Measurements from ENCODE around the gene BTBD2. TPM values are rescaled to one million over a fixed set of nuclear protein-coding genes. Genes with fewer than 3 reads are reported as not detected.
"Not testable (repeated sequence)": the region's sequence is repeated elsewhere in the genome, so short reads cannot be mapped to it uniquely, and the experiment has no call there.

BTBD2 gene
- total RNA-seq, 1 donor from 2014 or later, result 44.4 TPM

DNA sequence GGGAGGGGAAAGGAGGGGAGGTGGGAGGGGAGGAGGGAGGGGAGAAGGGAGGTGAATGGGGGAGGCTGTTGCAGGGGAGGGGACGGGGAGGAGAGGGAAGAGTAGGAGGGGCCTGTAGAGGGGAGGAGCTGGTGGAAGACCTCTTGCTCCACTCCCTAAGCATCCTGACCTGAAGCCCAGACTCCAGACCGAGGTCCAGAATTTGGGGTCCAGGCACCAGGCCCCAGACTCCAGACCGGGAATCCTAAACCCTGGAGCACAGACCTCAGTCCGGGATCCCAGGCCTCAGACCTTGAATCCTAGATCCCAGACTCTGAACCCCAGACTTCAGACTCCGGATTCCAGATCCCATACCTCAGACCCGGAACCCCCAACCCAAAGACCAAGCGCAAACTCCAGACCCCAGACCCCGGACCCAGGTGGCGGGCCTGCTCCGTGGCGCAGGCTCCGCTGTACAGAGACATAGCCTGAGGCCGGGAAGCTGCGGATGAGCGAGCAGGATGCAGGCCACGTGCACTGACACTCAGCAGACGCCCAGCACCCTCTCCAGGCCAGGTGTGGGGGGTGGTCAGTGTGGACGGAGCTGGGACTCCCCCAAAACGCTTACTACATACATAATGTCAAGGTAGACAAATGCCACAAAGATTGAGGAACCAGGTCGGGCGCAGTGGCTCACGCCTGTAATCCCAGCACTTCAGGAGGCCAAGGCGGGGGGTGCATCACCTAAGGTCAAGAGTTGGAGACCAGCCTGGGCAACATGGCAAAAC is 710 bp upstream of the BTBD2 start:
- peak; percentile 62 for DNase-seq (ENCODE audit: low read depth)

DNA sequence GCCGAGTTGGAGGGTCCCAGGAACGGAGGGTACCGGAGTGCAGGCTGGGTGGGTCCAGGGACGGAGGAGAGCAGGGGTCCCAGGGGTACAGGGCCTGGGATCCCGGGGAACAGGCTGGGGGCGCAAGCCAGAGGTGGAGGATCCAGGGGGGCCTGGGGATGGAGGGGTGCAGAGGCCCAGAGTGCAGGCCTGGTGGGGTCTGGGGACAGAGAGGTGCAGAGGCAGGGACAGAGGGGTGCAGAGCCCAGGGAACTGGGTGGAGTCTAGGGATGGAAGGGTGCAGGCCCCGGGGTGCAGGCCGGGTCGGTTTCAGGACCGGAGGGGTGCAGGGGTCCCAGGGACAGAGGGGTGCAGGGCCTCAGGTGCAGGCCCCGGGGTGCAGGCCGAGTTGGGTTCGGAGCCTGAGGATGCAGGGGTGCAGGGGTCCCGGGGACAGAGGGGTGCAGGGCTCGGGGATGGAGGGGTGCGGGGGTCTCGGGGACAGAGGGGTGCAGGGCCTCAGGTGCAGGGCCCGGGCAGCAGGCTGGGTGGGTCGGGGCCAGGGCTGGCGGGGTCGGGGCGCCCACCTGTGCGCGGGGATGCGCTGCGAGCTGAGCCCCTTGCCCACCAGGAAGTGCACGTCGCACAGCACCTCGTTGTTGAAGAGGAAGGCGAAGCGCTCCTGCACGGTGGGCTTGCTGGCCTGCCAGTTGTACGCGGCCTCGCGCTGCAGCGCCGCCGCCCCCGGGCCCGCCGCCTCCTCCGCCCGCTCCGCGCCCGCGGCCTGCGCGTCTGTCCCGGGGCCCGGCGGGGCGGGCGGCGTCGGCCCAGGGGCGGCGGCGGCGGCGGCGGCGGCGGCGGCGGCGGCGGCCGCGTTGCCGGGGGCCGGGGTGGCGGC is 545 bp downstream of the BTBD2 start:
- DNase-seq (ENCODE audit: low read depth), result no peak

DNA sequence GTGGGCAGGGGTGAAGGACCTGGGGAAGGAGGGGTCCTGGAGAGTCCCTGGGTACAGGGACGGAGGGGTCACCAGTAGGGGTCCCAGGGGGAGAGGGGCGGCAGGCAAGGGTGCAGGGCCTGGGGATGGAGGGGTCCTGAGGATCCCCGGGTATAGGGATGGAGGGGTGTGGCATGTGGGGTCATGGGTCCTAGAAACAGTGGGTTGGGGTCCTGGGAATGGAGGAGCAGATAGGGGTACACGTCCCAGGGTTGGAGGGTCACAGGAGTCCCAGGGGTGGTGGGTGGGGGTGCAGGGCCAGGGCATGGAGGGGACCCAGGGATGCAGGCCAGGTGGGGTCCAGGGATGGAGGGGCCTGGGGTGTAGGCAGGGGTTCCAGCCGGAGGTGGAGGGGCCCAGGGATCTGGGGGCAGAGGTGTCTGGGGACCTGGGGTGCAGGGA is 1.4 kb downstream of the BTBD2 start:
- DNase-seq (ENCODE audit: low read depth), result no peak

DNA sequence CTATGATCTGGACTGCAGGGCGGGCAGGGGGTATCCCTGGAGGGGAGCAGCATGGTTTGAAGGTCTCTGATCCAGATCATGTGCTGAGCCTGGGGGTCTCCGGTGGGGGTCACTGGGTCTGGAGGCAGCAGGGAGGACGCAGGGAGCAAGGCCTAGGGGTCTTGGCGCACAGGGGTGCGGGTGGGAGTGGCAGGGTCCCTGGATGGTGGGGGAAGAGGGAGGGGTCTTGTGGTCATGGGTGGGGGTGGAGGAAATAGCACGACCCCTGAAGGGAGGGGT is 1.9 kb downstream of the BTBD2 start:
- no peak for DNase-seq (ENCODE audit: low read depth)

DNA sequence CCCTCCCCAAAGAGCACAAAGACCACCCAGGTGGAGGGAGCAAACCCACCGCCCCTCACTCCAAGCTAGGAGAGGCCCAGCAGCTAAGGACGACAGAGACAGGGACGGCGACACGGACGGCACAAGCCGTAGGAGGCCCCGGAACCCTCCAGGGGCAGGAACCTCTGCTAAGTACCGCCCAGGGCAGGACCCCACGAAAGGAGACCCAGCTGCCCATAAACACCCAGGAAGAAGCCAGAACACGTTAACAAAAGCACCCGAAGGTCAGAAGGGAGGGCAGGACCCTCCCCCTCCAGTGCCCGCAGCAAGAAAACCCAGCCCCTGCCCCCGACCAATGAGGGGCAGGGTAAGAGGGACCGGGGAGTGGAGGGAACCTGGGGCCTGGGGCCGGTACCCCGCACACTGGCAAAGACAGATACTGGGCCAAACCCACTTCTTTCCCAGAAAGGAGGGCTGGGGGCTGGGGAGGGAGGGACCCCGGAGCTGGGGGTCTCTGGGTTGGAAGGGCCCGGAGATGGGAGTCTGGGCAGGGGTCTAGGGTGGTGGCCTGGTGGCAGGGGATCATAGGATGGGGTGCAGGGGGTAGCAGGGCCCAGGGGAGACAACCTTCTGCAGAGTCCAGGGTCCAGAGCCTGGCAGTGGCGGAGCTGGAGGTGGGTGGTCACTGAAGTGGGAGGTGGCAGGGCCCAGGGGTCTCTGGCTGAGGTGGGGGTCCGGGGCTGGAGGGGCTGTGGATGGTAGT is 2.4 kb downstream of the BTBD2 start:
- no peak for DNase-seq (ENCODE audit: low read depth)

DNA sequence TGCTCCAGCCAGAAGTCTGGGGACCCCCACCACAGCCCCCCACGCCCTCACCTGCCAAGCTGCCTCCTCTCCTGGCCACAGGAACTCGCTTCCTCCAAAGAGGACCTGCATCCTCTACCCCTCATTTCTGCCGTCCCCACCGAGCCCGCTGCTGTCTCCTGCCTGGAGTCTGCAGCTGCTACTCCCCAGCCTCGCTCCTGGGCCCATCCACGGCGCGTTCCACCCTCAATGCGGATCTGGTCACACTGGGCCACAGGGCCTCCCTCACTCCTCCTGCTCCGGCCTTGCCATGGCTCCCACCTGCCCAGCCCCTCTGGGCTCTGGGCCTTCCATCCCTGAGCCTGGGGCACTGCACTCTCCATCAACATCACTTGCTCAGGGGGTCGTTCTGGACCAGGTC is 4.3 kb downstream of the BTBD2 start:
- DNase-seq (ENCODE audit: low read depth), result no peak

DNA sequence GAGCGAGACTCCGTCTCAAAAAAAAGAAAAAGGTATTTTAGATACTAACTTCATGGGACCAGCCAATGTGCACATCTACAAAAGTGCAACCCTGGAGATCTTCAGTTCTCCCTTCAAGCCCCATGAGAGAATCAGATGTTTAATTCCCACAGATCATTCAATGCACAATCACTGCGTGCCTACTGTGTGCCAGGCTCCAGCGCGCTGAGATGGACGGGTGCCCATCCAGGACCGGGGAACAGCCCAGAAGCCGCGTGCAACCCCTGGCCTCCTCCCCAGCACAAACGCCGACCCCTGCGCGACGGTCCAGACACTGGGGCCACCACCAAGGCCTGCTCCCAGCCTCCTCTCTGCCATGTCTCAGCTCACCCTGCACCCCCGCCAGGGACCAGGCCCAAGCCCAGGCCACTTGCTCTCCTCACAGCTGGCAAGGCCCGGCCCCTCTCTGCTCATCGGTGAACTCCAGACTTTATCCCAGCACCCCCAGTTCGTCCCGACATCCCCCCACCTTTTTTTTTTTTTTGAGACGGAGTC is 5.3 kb downstream of the BTBD2 start:
- DNase-seq (ENCODE audit: low read depth), result no peak

DNA sequence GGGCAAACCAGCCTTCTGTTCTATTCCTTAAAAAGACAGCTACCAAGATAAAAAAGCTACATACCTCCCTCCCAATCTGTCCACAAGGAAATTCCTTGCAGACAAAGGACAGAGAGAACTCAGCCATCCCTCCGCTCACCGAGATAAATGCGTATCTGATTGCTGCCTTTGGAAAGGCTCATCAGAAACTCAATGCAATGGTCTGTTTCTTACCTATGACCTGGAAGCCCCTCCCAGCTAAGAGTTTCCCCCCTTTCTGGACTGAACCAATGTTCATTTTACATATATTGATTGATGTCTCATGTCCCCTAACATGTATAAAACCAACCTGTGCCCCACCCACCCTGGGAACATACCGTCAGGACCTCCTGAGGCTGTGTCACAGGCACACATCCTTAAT is 11.6 kb downstream of the BTBD2 start:
- no peak for DNase-seq (ENCODE audit: low read depth)

DNA sequence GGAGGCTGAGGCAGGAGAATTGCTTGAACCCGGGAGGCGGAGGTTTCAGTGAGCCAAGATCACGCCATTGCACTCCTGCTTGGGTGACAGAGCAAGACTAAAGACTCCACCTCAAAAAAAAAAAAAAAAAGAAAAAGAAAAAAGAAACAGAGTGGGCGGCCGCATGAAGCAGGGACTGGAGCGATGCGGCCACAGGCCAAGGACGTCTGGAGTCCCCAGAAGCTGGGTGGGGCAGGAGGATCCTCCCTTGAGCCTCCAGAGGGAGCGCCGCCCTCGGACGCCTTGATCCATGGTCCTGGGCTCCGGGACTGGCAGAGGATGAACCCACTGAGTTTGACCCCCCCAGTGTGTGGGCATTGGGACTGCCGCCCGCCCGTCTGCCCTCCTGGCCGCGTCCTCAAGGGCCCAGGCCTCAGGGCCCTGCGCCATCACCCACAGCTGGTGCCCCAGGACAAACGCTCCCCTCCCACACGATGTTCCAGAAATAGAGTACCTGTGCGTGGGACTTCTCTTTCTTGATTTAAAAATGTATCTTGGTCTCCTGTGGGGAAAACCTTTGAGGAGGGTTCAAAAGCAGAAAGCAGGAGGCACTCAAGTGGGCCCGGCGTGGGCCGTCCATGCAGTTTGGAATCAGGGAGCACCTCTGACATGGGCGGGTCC is 15.5 kb downstream of the BTBD2 start:
- no peak for DNase-seq (ENCODE audit: low read depth)

DNA sequence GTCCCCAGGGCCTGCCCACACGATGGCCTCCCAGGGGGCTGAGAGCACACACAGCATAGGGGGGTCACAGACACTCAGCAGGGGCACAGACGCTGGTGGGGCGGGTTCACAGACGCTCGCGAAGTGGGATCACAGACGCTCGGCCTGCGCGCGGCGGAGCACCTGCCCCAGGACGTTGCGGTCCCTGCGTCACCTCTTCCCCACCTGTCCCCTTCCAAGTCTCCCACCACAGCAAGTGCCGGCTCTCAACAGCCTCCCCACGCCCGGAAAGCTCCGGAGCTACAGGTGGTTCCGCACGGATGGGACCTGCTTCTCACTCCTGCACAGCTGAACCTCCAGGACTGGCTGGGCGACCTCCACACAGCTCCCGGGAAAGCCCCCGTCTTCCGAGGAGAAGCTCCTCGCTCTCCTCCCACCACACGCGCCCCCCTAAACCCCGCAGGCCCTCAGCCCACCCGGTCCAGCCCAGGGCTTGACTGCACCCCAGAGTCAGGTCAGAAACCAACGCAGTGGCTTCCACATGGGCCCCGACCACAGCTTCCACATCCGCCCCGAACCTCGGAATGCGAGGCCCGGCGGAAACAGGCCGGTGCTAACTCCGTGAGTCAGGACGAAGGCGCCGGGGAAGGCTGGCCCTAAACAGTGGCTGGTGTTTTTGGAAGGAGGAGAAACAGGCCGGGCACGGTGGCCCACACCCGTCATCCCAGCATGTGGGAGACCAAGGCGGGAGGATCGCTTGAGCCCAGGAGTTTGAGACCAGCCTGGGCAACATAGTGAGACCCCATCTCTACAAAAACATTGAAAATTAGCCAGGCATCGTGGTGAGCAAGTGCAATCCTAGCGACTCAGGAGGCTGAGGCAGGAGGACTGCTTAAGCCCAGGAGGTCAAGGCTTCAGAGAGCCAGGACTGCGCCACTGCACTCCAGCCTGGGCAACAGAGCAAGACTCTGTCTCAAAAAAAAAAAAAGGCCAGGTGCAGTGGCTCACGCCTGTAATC is 16.5 kb downstream of the BTBD2 start:
- DNase-seq (ENCODE audit: low read depth), result no peak

DNA sequence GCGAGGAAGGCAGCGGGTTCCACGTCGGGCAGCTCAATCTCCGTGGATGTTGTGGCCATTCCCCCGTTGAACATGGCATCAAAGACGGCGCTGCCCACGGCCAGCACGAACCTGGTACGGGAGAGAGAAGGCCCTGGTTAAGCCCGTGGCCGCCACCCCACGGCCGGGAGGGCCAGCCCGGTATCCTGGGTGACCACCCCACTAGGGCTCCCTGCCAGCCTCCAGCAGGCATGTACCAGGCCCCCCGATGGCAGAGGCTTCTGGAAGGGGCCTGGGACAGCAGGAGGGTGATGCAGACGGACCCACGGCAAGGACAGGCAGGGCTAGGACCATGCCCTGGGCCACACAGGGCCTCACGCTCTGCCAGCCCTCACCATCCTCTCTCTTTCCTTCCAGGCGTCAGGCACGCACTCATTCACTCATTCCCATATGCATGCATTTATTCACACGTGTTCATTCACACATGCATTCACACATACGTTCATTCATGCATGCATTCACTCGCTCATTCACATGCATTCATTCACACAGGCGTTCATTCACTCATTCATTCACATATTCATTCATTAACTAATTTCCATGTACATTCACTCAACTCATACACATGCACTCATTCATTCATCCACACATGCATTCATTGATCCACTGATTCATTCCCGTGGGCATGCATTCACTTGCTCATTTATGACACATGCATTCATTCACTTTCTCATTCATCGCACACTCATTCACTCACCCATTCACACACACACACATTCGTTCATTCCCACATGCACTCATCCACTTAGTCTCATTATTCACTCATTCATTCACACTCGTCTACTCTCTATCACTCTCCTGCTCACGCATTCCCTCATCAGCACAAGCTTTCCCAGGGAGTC is 17.9 kb downstream of the BTBD2 start:
- no peak for DNase-seq (ENCODE audit: low read depth)

DNA sequence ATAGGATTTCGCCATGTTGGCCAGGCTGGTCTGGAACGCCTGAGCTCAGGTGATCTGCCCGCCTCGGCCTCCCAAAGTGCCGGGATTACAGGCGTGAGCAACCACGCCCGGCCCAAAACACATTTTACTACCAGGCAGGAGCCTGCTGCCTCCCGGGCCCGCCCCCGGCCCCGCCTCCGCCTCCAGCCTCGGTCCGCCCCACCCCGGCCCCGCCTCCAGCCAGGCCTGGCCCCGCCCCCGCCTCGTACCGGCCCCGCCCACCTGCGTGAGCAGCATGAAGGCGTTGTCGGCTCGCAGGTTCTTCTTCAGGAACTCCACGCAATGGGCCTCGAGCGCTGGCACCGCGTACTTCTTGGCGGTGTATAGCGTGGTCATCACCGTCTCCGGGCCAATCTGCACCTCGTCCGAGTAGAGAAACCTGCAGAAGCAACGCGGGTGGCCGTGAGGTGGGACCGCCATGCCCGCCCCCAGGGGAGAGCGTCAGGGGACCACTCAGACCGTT is 22.7 kb downstream of the BTBD2 start:
- DNase-seq (ENCODE audit: low read depth), result no peak

DNA sequence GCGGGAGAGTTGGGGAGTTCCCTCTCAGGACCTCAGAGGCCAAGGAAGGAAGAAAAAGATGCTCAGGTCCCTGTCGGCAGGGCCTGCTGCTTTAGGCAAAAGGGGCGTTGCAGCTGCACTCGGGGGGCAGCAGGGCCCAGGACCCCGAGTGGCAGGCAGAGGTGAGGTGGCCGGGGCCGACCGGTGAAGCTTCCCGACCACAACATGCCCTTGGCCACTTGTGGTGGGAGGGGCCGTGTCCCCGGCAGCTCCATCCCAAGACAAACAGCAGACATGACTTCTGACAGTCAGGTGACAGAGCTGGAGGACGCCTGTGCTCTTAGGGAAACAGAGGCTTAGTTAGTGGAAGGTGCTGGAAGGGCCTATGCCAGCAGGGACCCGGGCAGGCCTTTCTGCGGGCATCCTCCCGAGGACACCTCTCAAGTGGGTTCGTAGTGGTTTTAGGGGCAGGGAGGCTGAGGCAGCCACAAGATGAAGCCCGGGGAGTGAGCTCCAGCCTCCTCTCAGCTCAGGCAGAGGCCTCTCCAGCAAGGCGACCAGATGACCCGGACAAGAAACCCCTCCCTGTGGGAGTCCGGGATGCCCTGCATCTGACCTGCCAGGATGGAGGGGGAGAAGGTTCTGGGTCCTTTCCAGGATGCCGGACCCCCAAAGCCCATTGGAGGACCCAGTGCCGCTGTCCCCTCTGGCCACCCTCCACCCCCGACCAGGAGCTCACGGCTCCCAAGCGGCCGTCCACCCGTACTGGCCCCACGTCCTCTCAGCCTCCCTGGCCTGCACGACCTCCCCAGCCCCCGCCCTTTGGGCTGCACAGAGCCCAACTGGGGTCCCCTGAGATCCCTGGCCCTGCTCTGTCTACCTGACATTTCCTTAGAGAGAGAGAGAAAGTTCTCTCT is 24.2 kb downstream of the BTBD2 start:
- no peak for DNase-seq (ENCODE audit: low read depth)

DNA sequence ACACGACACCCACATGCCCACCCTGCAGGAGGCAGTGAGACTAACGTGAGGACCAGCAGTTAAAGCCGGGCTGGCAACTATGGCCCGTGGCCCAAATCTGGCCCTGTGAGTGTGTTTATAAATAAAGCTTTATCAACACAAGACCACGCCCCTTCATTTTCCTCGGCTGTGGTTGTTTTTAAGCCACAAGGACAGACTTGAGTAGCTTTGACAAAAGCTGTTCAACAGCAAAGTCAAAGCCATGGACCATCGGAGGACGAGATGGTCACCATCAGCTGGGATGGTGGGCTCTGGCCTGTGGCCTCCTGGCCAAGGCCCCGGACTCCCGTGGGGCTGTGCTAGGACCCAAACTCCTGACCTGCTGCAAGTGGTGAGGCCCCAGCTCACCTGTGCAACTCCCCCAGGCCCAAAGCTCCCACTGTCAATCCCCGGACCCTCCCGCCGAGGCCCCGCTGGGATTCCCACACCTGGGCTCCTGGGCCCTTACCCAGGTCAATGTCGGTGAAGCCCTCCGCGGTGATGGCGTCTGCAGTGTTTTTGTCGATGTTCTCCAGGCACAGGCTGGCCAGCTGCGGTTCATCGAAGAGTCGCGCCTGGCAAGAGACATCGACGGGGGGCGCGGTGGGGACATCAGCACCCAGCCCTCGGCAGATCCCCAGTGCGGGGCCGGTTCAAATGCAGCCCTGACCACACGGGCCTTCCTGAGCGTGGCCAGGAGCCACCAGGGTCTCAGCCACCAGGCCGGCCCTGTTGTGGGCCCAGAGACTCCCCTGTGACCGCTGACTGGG is 25.1 kb downstream of the BTBD2 start:
- no peak for DNase-seq (ENCODE audit: low read depth)

DNA sequence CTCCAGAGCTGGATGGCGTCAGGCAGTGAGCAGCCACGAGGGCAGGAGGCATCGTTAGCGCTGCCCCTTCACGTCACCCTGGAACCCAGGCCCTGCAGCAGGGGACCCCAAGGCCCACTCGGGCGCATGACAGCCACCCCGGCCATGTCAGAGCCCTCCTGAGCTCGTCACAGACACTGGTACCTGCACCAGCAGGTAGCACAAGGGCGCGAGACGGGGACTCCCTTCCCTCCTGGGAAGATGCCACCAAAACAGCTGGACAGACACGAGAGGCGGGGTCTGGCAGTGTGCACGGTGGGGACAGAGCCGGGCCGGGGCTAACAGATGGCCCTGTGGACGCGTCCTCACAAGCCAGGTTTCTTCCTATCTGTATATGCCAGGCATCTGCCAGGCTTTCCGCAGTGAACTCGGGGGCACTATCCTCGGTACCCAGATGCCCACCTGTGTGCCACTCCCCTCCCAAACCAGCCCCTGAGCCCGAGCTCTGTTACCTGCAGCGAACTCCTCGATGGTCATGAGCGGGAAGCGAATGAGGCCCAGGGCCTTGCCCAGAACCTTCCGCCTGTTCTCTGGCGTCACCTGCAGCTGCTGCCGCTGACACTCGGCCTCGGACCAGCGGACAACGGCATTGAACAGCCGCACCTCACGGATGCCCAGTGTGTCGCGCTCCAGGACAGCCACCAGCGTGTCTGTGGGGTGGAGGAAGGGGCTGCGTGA is 25.8 kb downstream of the BTBD2 start:
- DNase-seq (ENCODE audit: low read depth), result no peak

DNA sequence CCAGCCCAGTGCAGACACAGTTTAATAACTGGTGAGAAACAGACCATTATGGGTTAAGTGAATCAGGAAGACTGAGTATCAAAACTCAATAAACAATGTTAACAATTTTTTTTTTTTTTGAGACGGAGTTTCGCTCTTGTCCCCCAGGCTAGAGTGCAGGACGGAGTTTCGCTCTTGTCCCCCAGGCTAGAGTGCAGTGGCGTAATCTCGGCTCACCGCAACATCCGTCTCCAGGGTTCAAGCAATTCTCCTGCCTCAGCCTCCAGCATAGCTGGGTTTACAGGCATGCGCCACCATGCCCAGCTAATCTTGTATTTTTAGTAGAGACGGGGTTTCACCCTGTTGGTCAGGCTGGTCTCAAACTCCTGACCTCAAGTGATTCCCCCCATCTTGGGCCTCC is 27.1 kb downstream of the BTBD2 start:
- DNase-seq (ENCODE audit: low read depth), result not testable (repeated sequence)
